WERI-Rb-1 (cell line): Measurements from ENCODE around the gene PCDHA10.
"Not testable (repeated sequence)": the region's sequence is repeated elsewhere in the genome, so short reads cannot be mapped to it uniquely, and the experiment has no call there.

Experiments
- DNase-seq: peaks from one replicate; pipeline ENCODE4 v3.0.0-alpha.2; 2020
- H3K27ac ChIP-seq: fragments of 250-450 bp; sonication (Bioruptor Pico); 2 replicates; pipeline ENCODE4 v1.5.1; 2020; ENCODE audit warnings: mild to moderate bottlenecking, moderate library complexity
- H3K27me3 ChIP-seq: fragments of 250-450 bp; sonication (Bioruptor Pico); 2 replicates; pipeline ENCODE4 v1.5.1; 2021; ENCODE audit warnings: mild to moderate bottlenecking, low read depth, moderate library complexity; ENCODE audit not compliant: insufficient read depth, severe bottlenecking
- H3K36me3 ChIP-seq: fragments of 250-450 bp; sonication (Bioruptor Pico); 2 replicates; pipeline ENCODE4 v1.5.1; 2020; ENCODE audit warnings: mild to moderate bottlenecking, moderate library complexity
- H3K4me3 ChIP-seq: 2 replicates; pipeline ENCODE4 v1.5.1; 2011; ENCODE audit warnings: low read depth, mild to moderate bottlenecking, control low read depth, low read length
- H3K9me3 ChIP-seq: fragments of 250-450 bp; sonication (Bioruptor Pico); 2 replicates; pipeline ENCODE4 v1.5.1; 2021; ENCODE audit warnings: mild to moderate bottlenecking, moderate library complexity; ENCODE audit not compliant: severe bottlenecking
- CTCF ChIP-seq: IDR thresholded peaks from 2 replicates; pipeline ENCODE4 v1.5.1; 2011; ENCODE audit warnings: low read depth, mild to moderate bottlenecking, control low read depth, inconsistent platforms, low read length

Gene PCDHA10

GRCh38 chr5:140855772-140856674 is at the start of gene PCDHA10:
Gene PCDHA10, plus strand, starts transcription at chr5:140855897. Its CDS starts 152 bp downstream, at chr5:140856049.
- H3K27ac ChIP-seq = no peak within 1 kb of the TSS
- DNase-seq = no peak

GRCh38 chr5:140806834-140807775 is 48.6 kb upstream of the PCDHA10 start, which contains the start of gene PCDHA4:
Gene PCDHA4, plus strand, starts transcription at chr5:140807068.
- Histone ChIP-seq H3K9me3 (peaks cover 2% of the 10 kb centered on the region), H3K4me3 (peak within 1 kb of the TSS; percentile 98), H3K27ac (peak within 1 kb of the TSS; percentile 84), H3K27me3 (no peaks in the 10 kb centered on the region), H3K36me3 (peaks cover 3% of the 10 kb centered on the region)
- DNase-seq = peak; percentile 87
- peak; percentile 74 for TF ChIP-seq CTCF

More at GRCh38 chr5:140855772-140856674, at the start of gene PCDHA10:
- Histone ChIP-seq H3K36me3 (no peaks in the 10 kb centered on the region), H3K27me3 (no peaks in the 10 kb centered on the region), H3K4me3 (no peak within 1 kb of the TSS), H3K9me3 (peaks cover 2% of the 10 kb centered on the region)
- no peak for TF ChIP-seq CTCF

- not testable (repeated sequence) for H3K27ac ChIP-seq, H3K4me3 ChIP-seq, H3K36me3 ChIP-seq, H3K27me3 ChIP-seq, H3K9me3 ChIP-seq, DNase-seq
Observed at GRCh38 chr5:140808241-140808888, 47.3 kb upstream of the PCDHA10 start.

- H3K9me3 ChIP-seq = no peaks in the 10 kb centered on the region
Observed at GRCh38 chr5:140808889-140809291, 46.8 kb upstream of the PCDHA10 start.

More at GRCh38 chr5:140808889-140809291, 46.8 kb upstream of the PCDHA10 start:
- TF ChIP-seq CTCF = no peak
- no peak for DNase-seq
- Histone ChIP-seq H3K36me3 (peaks cover 3% of the 10 kb centered on the region), H3K4me3 (no peak overlapping the region), H3K27ac (no peak overlapping the region), H3K27me3 (no peaks in the 10 kb centered on the region)
